WTC11 (cell line): ENCODE measurements around the gene CBX6.

Experiments used
- CTCF ChIP-seq: fragments of 200-600 bp; IDR thresholded peaks from 2 replicates; pipeline ENCODE4 v1.8.0; 2022; ENCODE audit warnings: antibody characterized with exemption
- KAT7 ChIP-seq: sonication (generic); formaldehyde crosslinking; IDR thresholded peaks from 2 replicates; pipeline ENCODE4 v1.8.1; 2023; ENCODE audit warnings: missing genetic modification reagents, mild to moderate bottlenecking, borderline replicate concordance

- TF ChIP-seq CTCF (no peak), KAT7 (no peak)
Measured at GRCh38 chr22:38921120-38921519, 49.1 kb upstream of the CBX6 start.
